Hepatocyte (in vitro differentiated cells): ENCODE data around the gene ACTA2. TPM values are rescaled to one million over a fixed set of nuclear protein-coding genes. Genes with fewer than 3 reads are reported as not detected.
A peak's percentile ranks its signal among the peaks of the same experiment; 100 is the strongest.

ENCODE experiments used
- DNase-seq: peaks from one replicate; pipeline ENCODE4 v3.0.0-alpha.2; 2016; ENCODE audit warnings: low spot score
- H2AFZ ChIP-seq: fragments of 200-600 bp; sonication (generic); 2 replicates; pipeline ENCODE4 v1.6.0; 2016; ENCODE audit warnings: antibody characterized with exemption, mild to moderate bottlenecking
- H3K27ac ChIP-seq: fragments of 200-600 bp; sonication (generic); 2 replicates; pipeline ENCODE4 v1.5.1; 2016; ENCODE audit warnings: mild to moderate bottlenecking
- H3K27me3 ChIP-seq: fragments of 200-600 bp; sonication (generic); 2 replicates; pipeline ENCODE4 v1.6.1; 2016
- H3K36me3 ChIP-seq: fragments of 200-600 bp; sonication (generic); replicated peaks from 2 replicates; pipeline ENCODE4 v1.5.1; 2016; ENCODE audit warnings: low read depth; ENCODE audit not compliant: insufficient read depth
- H3K4me1 ChIP-seq: fragments of 200-600 bp; sonication (generic); 2 replicates; pipeline ENCODE4 v1.5.1; 2016; ENCODE audit warnings: mild to moderate bottlenecking, moderate library complexity; ENCODE audit not compliant: insufficient read depth
- H3K4me2 ChIP-seq: fragments of 200-600 bp; sonication (generic); 2 replicates; pipeline ENCODE4 v1.6.0; 2016
- H3K4me3 ChIP-seq: fragments of 200-600 bp; sonication (generic); 2 replicates; pipeline ENCODE4 v1.5.1; 2016; ENCODE audit warnings: mild to moderate bottlenecking
- H3K79me2 ChIP-seq: fragments of 200-600 bp; sonication (generic); 2 replicates; pipeline ENCODE4 v1.6.0; 2017; ENCODE audit warnings: mild to moderate bottlenecking
- H3K9me2 ChIP-seq: fragments of 200-600 bp; sonication (generic); replicated peaks from 2 replicates; pipeline ENCODE4 v1.6.0; 2017; ENCODE audit warnings: mild to moderate bottlenecking; ENCODE audit not compliant: insufficient read depth
- H3K9me3 ChIP-seq: fragments of 200-600 bp; sonication (generic); 2 replicates; pipeline ENCODE4 v1.5.1; 2016; ENCODE audit warnings: low read depth, mild to moderate bottlenecking
- H4K20me1 ChIP-seq: fragments of 200-600 bp; sonication (generic); 2 replicates; pipeline ENCODE4 v1.6.0; 2016; ENCODE audit warnings: mild to moderate bottlenecking; ENCODE audit not compliant: insufficient read depth, poor library complexity, severe bottlenecking
- EZH2 ChIP-seq: fragments of 200-600 bp; sonication (generic); IDR thresholded peaks from 2 replicates; pipeline ENCODE4 v1.6.1; 2016; ENCODE audit warnings: antibody characterized with exemption, mild to moderate bottlenecking, borderline replicate concordance
- EZH2phosphoT487 ChIP-seq: fragments of 200-600 bp; sonication (generic); IDR thresholded peaks from one replicate; pipeline ENCODE4 v1.6.1; 2018; ENCODE audit warnings: antibody characterized with exemption, mild to moderate bottlenecking, low read depth, moderate library complexity; ENCODE audit not compliant: unreplicated experiment, severe bottlenecking
- WGBS: methylation state at CpG from one replicate; pipeline ENCODE4 v1.1.6; 2016; ENCODE audit warnings: low lambda C conversion rate; ENCODE audit errors: missing lambda C conversion rate; 5-methylcytosine and 5-hydroxymethylcytosine counted together
- polyA plus RNA-seq: library from polyadenylated mRNA; unstranded; fragments of >200 nt; fragmentation: Nextera tagmentation; extraction: Ambion mirVana; gene quantifications from 2 replicates; pipeline ENCODE4 v1.2.1, GENCODE V29; 2016
- total RNA-seq: library from RNA; depleted of rRNA; stranded (reverse); fragments of >200 nt; gene quantifications from 2 replicates; pipeline ENCODE4 v1.2.3, GENCODE V29; 2014
- TF ChIP-seq, protein P1 (sequence below): fragments of 200-600 bp; sonication (generic); IDR thresholded peaks from 2 replicates; pipeline ENCODE4 v1.5.1; 2016; ENCODE audit warnings: antibody characterized with exemption, mild to moderate bottlenecking; ENCODE audit not compliant: poor library complexity

The ACTA2 gene
- total and polyA plus RNA-seq, 2 experiments from 2014 or later = 207 to 218 TPM

DNA sequence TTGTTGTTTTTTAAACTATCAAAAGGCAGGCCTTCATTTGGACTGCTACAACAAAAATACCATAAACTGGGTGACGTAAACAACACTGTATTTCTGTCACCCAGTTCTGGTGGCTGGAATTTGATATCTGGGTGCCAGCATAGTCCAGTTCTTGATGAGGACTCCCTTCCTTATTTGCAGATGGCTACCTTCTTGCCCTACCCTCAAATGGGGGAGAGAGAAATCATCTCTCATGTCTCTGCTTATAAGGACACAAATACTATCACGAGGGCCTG, 25.2 kb downstream of the ACTA2 start:
- H3K9me3 ChIP-seq = no peaks in the 10 kb centered on the region
- H2AFZ ChIP-seq = no peak overlapping the region
- peaks cover 10% of the 10 kb centered on the region for H3K4me1 ChIP-seq
- H3K9me2 ChIP-seq = no peaks in the 10 kb centered on the region
- H3K27ac ChIP-seq = peak overlapping the region; percentile 72
- no peaks in the 10 kb centered on the region for H3K79me2 ChIP-seq
- no peak for DNase-seq
- no peak overlapping the region for H3K4me3 ChIP-seq
- H3K4me2 ChIP-seq = peak overlapping the region; percentile 26
- no peaks in the 10 kb centered on the region for H3K27me3 ChIP-seq
- H4K20me1 ChIP-seq = no peaks in the 10 kb centered on the region
- TF ChIP-seq, protein P1, sequence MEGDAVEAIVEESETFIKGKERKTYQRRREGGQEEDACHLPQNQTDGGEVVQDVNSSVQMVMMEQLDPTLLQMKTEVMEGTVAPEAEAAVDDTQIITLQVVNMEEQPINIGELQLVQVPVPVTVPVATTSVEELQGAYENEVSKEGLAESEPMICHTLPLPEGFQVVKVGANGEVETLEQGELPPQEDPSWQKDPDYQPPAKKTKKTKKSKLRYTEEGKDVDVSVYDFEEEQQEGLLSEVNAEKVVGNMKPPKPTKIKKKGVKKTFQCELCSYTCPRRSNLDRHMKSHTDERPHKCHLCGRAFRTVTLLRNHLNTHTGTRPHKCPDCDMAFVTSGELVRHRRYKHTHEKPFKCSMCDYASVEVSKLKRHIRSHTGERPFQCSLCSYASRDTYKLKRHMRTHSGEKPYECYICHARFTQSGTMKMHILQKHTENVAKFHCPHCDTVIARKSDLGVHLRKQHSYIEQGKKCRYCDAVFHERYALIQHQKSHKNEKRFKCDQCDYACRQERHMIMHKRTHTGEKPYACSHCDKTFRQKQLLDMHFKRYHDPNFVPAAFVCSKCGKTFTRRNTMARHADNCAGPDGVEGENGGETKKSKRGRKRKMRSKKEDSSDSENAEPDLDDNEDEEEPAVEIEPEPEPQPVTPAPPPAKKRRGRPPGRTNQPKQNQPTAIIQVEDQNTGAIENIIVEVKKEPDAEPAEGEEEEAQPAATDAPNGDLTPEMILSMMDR = no peak
- TF ChIP-seq EZH2 = no peak
- WGBS = 90% methylated on average over 2 of the region's 2 CpGs
- no peaks in the 10 kb centered on the region for H3K36me3 ChIP-seq

DNA sequence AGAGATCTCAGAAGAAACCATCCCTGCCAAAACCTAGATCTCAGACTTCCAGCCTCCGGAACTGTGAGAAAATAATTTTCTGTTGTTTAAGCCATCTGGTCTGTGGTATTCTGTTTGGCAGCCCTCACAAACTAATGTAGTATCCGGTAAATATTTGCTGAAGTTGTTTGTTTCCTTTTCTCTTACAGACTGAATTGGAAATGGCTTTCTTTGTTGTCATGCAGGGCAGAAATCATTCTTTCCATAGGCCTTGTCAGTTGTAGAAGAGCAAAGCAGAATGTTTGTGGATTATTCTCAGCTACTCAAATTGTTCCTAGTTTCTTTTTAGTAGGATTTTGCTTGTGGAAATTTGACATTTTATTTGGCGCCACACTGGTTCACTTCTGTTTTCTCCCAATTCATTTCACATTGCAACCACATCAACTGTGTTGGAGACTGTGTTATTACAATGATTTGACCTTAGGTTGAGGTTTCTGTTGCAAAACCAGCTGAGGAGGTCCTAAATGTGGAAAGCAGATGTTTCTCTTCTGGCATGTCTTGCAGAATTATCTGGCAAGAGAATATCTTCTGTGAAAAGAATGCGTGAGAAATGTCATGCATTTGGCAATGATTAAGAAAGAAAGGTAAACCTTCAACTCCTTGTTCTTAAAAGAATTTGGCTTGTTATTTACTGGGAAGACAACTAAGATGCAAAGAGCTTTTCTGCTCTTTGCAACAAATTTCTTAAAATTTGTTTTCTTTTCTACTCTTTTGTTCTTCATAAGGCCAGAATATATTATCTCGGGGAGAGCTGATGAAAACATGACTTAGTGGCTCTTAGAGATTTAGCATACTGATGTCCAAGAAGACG, 25.8 kb downstream of the ACTA2 start:
- H3K4me2 ChIP-seq = peak overlapping the region; percentile 26
- H3K9me2 ChIP-seq = no peaks in the 10 kb centered on the region
- H3K36me3 ChIP-seq = no peaks in the 10 kb centered on the region
- peaks cover 10% of the 10 kb centered on the region for H3K4me1 ChIP-seq
- H3K27ac ChIP-seq = peak overlapping the region; percentile 72
- H3K9me3 ChIP-seq = no peaks in the 10 kb centered on the region
- H3K79me2 ChIP-seq = no peaks in the 10 kb centered on the region
- H2AFZ ChIP-seq = no peak overlapping the region
- no peak for DNase-seq
- no peak for TF ChIP-seq EZH2
- TF ChIP-seq, protein P1 = no peak
- TF ChIP-seq EZH2phosphoT487 = no peak
- WGBS = 59% methylated on average over 6 of the region's 6 CpGs
- H3K27me3 ChIP-seq = no peaks in the 10 kb centered on the region
- no peak overlapping the region for H3K4me3 ChIP-seq
- no peaks in the 10 kb centered on the region for H4K20me1 ChIP-seq

DNA sequence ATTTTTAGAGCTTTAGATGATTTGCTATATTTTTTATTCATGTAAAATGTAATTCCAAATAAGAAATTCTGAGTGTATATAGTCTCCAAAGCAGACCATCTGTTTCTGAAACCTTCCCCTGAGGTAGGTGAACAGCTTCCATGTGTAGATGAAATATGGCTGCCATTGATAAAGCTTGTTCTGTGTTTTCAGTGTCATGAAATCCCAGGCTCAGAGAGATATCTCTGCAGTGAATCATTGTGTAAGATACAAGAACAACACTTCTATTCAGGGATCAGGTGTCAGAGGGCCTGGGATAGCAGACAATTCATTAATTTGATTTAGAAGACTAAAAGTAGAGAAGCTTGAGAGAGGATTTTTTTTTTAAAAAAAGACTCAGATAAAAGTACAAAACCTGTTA, 29.1 kb downstream of the ACTA2 start:
- Histone ChIP-seq H3K27me3 (no peaks in the 10 kb centered on the region), H3K79me2 (no peaks in the 10 kb centered on the region), H3K36me3 (no peaks in the 10 kb centered on the region), H3K9me2 (no peaks in the 10 kb centered on the region), H4K20me1 (no peaks in the 10 kb centered on the region), H3K27ac (no peak overlapping the region), H3K9me3 (no peaks in the 10 kb centered on the region), H2AFZ (no peak overlapping the region), H3K4me3 (no peak overlapping the region), H3K4me1 (peaks cover 10% of the 10 kb centered on the region), H3K4me2 (no peak overlapping the region)
- TF ChIP-seq EZH2phosphoT487 (no peak), EZH2 (no peak)
- TF ChIP-seq, protein P1 = no peak
- DNase-seq = no peak

DNA sequence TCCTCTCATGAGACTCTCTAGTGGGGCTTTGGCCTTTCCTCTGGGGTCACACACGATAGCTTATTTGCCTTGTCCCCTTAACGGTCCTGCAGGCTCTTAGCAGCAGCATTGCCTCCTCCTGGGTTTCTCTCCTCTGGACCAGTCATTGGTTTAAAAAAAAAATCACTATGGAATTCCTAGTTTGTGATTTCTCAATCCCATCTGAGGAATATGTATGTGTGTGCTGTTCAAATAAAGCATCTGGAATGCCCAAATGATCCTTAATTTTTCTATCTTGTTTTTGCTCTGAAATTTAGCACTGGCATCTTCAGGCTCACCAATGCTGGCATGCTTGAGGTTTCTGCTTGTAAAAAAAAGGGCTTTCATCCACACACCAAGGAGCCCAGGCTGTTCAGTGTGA, 30.5 kb downstream of the ACTA2 start:
- Histone ChIP-seq H4K20me1 (no peaks in the 10 kb centered on the region), H2AFZ (no peak overlapping the region), H3K36me3 (no peaks in the 10 kb centered on the region), H3K4me1 (peaks cover 10% of the 10 kb centered on the region), H3K4me3 (no peak overlapping the region), H3K27me3 (no peaks in the 10 kb centered on the region), H3K4me2 (no peak overlapping the region), H3K27ac (no peak overlapping the region), H3K9me2 (no peaks in the 10 kb centered on the region), H3K9me3 (no peaks in the 10 kb centered on the region), H3K79me2 (no peaks in the 10 kb centered on the region)
- no peak for TF ChIP-seq EZH2
- TF ChIP-seq EZH2phosphoT487 = no peak
- TF ChIP-seq, protein P1 = no peak
- DNase-seq = no peak
- 74% methylated on average over 2 of the region's 2 CpGs for WGBS
